OCI-M1 (cell line): ENCODE data around the gene PPP2R3C.
A peak's percentile ranks its signal among the peaks of the same experiment; 100 is the strongest.
"Not testable (repeated sequence)": the region's sequence is repeated elsewhere in the genome, so short reads cannot be mapped to it uniquely, and the experiment has no call there.

Experiments
- DNase-seq: peaks from one replicate; lab custom pipeline; 2025; lab: John Stamatoyannopoulos, UW

PPP2R3C gene

DNA sequence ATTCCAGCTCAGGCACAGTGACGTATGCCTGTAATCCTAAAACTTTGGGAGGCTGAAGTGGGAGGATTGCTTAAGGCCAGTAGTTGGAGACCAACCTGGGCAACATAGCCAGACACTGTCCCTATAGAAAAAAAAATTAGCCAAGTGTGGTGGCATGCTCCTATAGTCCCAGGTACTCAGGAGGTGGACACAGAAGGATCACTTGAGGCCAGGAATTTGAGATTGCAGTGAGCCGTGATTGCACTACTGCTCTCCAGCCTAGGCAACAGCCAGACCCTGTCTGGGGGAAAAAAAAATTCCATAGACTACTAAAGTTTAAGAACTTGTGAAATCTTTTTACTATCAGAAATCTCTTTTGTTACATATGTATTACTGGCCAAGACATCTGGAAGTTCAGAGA is 69.2 kb downstream of the PPP2R3C start:
- DNase-seq, result no peak

DNA sequence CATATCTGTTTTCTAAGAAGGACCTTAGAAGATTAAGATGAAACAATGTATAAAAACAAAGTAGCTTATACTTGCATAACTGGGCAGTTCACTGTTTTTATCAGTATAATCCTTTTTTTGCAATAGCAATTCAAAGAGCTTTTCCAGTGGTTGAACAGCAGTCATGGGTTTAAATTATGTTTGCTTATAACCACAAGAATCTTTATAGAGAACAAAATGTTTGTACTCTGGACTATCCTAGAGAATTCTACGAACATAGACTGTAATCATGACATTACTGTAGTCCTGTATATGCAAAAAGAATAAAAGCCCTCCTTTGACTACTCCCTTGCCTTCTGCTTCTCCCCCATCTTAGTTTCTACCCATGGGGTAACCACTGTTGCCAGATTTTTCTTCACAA is 70.0 kb downstream of the PPP2R3C start:
- no peak for DNase-seq

DNA sequence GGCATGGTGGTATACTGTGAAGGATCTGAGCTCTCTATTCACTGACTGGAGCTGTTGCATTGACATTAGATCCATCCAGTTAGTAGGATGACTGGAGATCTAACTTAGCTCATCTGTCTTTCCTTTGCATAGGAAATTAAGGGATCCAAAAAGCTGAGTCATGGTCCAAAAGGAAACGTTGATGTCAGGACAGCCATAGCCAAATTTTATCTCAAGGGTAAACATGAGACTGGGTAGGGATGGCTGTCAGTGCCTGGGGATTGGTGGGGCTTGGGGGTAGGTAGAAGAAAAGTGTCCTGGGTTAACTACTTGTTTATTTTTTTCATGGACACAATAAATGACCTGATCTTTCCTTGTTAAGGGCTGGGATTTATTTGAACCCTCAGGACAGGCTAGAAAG is 71.1 kb downstream of the PPP2R3C start:
- peak; percentile 69 for DNase-seq

GRCh38 chr14:35047976-35048513 is 73.7 kb downstream of the PPP2R3C start:
- DNase-seq, result no peak

- DNase-seq, result peak; percentile 52
These were observed 74.8 kb downstream of the PPP2R3C start for GRCh38 chr14:35046751-35047536.

- DNase-seq, result peak; percentile 94
These were observed 75.6 kb downstream of the PPP2R3C start, which contains the start of gene FAM177A1 for GRCh38 chr14:35046048-35046750. Gene FAM177A1, plus strand, starts transcription at chr14:35046272. Its CDS starts 192 bp downstream, at chr14:35046464.

DNA sequence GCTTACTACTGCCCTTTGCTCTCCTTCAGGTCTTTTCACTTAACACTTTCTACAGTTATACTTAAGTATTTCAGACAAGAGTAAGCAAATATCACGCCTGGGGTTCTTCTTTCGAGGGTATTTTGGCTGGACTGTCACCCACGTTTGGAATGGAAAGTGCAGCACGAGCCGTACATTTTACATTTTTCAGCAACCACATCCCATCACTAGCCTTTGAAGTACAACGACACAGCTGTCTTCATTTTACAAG is 76.1 kb downstream of the PPP2R3C start:
- DNase-seq, result peak; percentile 73

GRCh38 chr14:35044939-35045797 is 76.6 kb downstream of the PPP2R3C start:
- DNase-seq, result peak; percentile 31

- DNase-seq, result no peak
These were observed 78.7 kb downstream of the PPP2R3C start for GRCh38 chr14:35043046-35043445.

GRCh38 chr14:35042632-35043031 is 79.2 kb downstream of the PPP2R3C start:
- no peak for DNase-seq

DNA sequence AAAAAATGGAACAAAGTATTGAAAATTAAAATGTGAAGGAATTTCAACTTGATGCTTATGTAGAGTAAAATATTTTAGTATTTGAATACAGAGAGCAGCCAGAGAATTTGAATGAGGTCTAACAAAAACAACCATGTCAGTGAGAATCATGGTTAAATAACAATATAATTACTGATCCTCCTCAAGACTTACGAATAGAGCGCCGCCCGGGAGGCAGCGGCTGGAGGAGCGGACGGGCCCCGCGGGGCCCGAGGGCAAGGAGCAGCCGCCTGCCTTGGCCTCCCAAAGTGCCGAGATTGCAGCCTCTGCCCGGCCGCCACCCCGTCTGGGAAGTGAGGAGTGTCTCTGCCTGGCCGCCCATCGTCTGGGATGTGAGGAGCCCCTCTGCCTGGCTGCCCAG is 83.5 kb downstream of the PPP2R3C start:
- not testable (repeated sequence) for DNase-seq
